Measurements from ENCODE around the gene MMP28.
"Not testable (repeated sequence)": the region's sequence is repeated elsewhere in the genome, so short reads cannot be mapped to it uniquely, and the experiment has no call there.

Gene MMP28

DNA sequence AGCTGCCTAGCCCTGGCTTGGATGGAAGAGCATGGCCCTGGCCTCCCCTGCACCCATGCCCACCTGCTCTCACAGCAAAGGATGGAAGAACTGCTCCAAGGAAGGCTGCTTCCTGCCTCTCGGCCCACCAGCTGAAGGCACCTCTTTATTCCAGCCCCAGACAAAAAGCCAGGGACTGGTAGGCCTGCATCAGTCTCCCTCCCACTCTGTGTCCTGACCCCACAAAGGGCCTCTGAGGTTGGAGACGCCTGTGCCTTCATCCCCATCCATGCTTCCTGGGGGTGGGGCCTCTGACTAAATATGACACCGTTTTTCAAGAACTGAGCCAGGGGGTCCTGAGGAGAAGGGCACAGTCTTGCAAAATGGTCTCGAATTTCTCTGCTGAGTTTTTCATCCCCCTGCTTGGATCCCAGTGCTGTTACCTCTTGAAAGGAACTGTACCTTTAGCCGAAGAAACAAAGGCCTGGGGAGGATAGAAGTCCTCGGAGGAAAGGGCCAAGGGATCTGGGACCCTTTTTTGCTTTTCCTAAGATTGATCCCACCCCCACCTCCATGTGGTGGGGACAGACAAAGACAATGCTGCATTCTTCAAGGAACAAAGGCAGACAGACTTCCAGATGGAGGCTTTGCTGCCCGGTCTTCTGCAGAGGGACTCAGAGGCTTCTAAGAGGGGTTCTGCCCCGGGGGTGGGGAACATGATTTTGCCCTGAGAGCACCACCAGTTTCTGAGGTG is 29.5 kb downstream of the MMP28 start:
- DNase-seq: no peak

DNA sequence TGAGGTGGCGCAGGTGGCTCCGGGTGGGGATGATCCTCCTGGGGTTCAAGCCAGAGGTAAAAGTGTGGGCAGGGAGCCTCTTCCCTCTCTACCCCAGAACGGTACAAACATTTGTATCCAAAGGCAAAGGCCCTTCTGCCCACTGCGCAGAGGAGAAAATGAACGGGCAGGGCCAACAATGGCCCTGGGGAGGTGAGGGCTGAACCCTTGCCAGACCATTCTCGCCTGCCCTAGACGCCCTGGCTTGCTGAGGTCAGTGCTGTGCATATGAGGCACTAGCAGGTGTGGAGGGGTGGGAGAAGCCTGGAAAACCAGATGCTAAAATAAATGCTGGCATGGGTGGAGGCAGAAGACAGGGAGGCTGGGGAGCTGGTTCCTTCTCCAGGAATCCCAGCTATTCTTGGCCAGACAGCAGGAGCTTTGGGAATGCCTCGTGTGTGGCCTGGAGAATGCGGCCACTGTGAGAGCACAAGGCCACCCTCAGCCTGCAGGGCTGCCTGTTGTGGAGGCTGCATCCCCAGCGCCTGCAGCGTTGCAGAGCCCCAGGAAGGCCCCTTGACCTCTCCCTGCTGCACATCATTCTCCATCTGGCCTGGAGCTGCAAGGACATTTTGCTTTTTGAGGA is 30.2 kb downstream of the MMP28 start:
- DNase-seq: no peak

DNA sequence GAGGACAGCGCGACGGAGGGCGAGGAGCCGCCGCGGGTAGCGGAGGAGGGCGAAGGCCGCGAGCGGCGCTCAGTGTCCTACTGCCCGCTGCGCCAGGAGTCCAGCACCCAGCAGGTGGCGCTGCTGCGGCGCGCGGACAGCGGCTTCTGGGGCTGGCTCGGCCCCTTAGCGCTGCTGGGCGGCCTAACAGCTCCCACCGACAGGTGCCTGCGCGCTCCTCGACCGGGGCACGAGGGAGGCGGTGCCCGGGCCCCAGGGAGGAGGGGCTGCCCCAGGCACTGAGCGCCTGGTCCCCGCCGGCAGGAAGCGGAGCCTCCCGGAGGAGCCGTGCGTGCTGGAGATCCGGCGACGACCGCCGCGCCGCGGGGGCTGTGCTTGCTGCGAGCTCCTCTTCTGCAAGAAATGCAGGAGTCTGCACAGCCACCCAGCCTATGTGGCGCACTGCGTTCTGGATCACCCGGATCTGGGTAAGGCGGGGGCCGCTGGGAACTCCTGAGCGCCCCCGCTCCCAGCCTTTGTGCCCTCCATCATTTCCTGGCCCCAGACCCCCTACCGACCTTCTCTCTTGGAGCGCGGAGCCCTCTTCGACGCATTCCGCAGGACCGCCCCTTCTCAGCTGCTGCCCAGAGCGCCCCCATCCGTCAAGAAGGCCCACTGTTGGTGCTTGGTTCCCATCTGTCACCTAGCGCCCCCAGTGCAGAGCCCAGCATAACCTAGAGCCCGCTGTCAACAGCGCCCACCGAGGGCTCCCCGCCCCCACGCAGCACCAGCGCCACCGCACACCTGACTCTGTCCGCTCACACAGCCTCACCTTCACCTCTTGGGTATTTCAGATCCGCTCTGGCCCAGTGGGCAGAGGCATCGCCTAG is 31.1 kb downstream of the MMP28 start:
- DNase-seq: peak; percentile 90

DNA sequence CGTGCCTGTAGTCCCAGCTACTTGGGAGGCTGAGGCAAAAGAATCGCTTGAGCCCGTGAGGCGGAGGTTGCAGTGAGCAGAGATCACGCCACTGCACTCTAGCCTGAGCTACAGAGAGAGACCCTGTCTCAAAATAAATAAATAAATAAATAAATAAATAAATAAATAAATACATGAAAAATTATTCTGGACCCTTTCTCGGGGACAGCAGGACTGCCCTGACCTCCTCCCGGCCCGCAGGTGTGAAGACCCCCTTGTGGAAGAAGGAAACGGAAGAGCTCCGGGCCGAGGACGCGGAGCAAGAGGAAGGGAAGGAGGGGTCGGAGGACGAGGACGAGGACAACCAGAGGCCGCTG is 31.7 kb downstream of the MMP28 start:
- no peak for DNase-seq

DNA sequence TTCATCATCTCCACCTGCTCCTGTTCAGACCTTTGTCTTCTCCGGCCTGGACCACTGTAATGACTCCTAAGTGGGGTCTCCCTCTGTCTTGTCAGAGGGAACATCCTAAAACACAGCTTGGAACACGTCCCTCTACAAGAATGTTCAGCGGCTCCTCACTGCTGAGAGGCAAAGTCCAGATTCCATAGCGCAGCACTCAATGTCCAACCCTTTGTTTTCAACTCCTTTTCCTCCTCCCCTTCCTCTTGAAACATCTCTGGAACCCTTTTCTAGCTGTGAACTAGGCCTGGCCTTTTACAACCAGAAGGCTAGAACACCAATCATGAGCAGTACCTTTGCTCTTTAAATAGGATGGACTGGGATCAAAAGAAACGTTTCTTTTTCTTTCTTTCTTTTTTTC is 33.8 kb downstream of the MMP28 start:
- no peak for DNase-seq

DNA sequence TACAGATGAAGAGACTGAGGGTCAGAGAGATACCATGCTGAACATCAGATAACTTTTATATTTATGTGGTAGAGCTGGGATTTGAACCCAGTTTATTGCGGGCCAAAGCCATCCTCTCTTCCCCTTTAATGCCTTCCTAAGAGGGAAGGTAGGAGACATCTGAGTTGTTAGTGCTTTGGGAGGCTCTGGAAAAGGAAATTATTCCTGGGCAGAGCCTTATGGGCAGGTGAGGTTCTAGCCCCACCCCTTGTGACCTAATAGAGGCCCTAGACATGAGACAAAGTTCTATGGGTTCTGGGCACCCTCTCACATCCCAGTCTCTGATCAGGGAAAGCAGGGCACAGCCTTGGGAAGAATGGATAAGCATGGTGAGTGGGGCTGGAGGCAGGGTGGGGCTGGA is 34.9 kb downstream of the MMP28 start, which contains the start of gene C17orf50:
C17orf50 (plus strand) TSS at position 301 of the 400 bp plus-strand sequence; CDS start at position 356, 55 bp downstream.
- DNase-seq: no peak

DNA sequence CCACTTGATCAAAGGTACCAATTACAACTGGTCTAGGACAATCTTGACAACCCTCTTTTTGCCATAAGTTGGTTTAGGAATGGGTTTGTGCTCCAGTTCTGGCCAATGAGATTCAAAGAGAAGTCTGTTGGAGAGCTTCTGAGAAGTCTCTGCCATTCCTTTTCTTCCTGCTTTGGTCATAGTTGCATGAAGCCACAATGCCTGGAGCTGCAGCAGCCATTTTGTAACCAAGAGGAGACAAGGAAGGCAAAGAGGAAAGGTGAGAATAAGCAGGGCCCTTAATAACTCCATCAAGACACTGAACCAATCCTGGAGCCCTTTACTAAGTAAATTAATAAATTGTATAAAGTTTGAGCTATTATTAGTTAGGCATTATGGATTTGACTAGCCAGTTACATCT is 38.2 kb downstream of the MMP28 start:
- no peak for DNase-seq

DNA sequence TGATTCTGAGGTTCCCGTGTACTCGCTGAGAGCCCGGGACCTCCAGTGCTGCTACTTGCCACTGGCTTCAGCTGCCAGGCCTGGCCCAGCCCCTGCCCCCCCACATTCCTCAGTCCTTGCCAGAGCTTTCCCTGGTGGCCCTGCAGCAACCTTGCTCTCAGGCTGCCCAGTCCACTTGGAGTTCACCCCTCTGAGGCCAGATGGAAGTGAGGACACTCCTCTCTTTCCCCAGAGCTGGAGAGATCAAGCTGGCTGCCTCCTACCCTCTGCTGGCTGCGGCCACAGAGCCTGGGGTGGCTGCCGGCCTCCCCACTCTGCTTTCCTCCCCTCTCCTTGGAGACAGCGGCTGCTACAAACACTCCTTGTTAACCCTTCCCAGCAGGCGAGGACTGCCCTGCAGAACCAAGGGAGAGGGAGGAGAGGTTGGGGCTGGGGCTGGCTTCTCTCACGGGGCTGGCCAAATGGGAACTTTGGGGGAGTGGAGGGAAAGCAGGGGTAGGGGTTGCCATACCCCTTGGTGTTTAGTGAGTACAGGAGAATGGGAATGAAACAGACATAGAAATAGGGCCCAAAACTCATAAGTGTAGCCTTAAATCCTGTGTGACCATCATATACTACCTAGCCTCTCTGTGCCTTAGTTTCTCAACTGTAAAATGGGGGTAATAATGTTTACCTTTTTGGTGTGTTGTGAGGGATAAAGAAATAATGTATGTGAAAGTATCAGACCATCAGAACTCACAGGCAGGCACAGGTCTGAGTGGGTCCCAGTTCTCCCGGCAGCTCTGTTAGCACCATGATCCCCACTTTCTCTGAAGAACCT is 42.3 kb downstream of the MMP28 start, which contains the start of gene GAS2L2:
GAS2L2 (minus strand) TSS at position 295 of the 820 bp plus-strand sequence. CDS start 389 bp downstream, outside the sequence.
- no peak for DNase-seq

DNA sequence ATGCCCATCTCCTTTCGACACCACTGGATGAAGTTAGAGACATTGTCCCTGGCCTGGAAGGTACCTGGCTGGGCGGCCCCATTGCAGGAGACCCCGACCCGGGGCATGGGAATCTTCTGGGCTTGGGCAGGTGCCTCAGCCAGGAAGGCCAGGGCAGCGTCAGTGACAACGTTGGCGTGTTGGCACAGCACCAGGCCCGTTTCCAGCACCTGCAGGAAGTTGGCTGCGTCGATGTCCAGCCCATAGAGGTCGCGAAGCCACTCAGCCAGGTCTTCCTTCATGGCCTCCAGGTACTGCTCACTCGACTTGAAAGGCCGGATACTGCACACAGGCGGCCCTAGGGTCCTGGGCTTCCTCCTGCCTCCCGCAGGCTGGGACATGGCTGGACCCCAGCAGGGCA is 43.0 kb downstream of the MMP28 start:
- no peak for DNase-seq

DNA sequence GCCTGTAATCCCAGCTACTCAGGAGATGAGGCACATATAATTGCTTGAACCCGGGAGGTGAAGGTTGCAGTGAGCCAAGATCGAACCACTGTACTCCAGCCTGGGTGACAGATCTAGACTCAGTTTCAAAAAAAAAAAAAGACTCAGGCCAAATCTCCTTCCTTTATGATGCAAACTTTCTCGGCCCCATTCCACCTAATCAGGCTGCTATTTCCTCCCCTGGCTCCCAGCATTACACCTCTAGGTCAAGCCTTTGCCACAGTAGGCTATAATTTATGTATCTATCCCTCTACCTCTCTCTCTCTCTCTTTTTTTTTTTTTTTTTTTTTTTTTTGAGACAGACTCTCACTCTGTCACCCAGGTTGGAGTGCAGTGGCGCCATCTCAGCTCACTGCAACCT is 43.9 kb downstream of the MMP28 start:
- DNase-seq: not testable (repeated sequence)

DNA sequence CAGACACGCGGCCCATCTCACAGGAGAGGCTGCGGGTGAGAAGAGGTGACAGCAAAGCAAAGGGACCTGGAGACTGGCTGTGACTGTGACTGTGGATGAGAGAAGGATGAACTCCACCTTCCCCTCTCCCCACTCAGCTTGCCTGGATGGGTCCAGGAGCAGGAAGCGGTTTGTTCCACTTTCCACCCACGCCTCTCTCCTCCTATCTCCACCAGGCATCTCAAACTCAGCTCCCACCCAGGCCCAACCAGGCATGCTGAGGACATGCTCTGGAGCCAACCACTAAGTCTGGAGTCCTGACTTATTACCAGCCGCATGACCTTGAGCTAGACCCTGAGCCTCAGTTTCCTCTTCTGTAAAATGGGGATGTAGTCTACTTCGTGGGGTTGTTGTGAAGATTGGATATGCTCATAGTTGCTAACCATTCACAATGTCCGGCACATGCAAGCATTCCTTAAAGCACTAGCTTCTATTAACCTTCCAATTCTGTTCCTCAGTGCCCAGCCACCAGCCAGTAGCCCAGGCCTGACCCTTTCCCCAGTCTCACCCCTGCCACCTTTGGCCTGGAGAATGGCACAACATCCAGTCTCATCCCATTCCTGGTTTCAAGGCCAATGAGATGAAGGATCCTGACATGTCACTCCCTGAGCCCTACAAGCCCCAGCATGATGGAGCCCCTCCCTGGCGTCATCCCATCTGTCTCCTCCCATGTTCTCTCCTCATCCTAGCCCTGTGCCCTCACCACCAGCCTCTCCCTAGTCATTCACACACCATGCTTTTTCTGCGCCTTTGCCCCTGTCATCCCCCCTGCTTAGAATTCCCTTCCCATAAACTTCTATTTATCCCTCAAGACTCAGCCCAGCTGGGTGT is 44.7 kb downstream of the MMP28 start:
- DNase-seq: no peak

DNA sequence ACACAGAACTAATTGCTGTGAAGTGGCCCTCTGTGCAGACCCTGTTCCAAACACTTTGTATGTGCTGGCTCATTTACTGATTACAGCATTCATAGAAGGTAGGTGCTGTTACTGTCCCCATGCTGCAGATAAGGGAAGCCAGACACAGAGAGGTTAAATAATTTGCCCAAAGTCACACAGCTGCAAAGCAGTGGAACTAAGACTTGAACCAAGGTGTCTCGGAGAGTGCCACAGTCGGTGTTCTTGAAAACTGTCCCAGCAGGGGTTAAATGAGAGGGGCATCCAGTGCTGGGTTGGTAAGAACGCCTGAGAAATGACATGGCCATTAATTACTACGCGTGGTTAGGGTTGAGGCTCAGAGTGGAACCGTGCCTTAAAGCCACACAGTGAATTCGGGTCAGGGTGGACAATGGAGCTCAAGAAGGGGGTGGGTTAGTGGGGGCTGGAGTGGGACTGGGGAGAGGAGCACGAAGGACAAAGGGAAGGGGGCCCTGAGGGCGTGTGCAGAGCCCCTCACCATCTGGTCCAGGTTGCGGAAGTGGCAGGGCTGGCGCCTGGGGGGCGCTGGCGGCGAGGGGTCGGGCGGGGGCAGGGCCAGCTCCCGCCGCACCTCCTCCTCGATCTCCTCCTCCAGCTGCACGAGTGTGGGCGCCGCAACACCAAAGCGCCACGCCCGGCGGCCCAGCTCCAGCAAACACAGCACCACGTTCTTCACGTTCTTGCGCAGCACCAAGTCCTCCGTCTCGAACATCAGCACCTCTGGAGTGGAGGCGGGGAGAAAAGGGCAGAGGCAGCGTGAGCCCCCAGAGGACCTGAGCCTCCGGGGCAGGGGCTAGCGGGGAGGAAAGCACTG is 45.7 kb downstream of the MMP28 start:
- DNase-seq: no peak

DNA sequence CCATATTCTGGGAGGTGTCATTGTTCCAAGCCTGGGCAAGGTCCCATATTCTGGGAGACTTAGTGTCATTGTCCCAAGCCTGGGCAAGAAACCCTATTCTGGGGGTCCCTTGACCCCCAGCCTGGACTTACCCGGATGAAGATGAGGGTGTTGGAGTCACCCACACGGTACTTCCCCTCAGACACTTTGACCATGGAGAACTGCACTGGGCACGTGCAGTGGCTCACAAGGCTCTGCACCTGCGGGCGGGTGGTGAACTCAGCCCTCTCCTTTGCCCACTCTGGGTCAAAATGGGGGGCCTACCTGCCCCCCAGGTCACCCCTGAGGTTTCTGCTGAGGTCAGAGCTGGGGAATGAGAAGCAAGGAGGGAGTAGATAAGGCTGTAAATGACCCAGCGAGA is 46.5 kb downstream of the MMP28 start:
- no peak for DNase-seq

DNA sequence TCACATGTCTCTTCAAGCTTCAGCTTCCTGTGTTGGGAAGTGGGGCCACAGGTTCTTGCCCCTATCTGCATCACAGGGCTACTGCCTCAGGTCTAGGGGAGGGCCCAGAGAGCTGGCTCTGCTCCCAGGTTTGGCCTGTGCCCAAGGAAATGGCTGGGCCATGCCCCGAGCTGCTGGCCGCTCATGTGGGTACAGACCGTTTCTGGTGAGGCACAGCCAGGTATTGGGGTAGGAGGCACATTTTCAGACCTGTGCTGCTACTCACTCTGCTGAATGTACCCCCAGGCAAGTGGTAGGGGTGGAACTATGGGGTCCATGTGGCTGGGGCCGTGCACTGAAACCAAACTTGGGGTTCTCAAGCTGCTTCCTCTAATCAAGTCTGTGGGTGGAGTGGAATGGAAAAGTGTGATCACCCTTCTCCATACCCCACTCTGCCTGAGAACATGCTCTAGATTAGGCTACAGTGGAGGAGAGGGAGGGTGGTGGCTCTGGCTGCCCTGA is 47.0 kb downstream of the MMP28 start:
- no peak for DNase-seq

DNA sequence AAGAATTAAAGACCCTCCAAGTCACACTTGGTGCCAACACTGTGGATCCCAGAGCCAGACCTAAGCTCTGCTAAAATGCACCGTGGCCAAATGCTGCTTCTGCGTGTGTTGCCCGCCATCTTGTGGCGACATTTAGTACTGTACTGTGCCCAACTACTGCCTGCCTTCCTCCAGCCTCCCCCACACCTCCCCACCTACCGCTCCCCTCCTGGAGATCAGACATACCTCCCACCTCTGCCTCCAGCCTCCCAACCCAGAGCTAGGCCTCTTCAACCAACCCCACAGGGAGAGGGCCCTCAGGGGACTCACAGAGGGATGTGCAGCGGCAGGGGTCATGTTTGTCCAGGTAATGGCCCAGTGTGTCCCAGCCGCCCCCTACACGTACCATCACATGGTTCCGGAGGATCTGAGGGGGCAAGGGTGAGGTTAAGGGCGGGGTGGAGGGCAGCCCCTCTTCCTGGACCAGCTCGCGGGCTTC is 47.9 kb downstream of the MMP28 start:
- DNase-seq: peak; percentile 79

DNA sequence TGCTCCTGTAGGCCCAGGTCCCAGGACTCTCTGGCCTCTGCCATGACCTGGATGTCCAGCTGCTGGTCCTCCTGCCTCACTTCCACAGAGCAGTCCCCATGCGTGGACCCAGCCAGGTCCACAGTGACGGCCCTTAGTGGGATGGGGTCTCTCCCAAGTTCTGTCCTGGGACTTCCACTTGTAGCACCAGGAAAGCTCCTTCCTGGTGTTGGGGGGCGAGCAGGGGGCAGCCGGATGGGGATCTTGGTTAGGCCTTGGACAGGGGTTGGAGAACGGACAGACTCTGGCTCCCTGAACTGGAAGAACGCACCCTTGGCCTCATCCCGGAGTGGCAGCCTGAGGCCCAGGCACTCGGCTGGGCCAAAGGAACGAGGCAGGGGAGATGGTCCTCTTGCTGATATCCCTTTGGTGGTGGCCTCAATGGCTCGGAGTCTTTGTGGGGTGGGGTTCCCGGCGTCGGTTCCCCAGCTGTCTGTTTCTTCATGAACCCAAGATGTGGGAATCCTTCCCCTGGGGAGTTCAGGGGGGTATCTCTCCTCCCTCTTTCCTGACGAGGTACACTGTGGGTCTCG is 49.6 kb downstream of the MMP28 start:
- no peak for DNase-seq

DNA sequence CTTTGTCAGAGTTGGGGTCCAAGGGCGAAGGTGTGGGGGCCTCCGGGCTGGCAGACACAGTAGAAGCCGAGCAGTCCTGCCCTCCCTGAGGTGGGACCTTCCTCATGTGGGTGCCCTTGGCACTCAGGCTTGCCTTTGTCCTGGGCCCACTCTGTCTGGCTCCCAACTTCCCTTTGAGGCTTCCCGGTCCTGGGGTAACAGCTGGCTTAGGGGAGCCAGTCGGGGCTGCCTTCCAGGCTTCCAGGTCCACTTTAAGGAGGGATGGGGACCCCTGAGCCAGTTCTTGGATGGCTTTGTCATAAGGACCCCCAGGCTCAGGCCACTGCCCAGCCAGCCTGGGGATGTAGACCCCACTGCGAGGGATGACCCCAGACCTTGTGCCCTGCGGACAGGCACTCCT is 50.2 kb downstream of the MMP28 start:
- no peak for DNase-seq

DNA sequence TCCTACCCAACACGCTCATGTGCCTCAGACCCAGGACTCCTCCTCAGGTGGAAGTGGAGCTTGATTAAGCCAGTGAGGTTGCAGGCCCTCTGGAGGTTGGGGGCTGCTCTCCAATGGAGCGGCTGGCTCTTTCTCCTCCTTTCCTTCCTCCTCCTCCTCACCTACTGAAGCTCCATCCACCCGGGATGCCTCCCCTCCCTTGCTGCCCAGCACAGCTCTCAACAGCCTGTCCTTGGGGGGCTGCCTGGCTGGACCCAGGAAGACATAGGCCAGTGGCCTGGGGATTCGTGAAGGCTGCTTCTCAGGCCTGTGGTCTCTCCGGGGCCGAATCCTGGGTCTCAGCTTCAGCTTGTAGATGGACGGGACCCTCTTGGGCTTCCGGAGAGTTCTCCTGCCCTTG is 50.6 kb downstream of the MMP28 start:
- no peak for DNase-seq

DNA sequence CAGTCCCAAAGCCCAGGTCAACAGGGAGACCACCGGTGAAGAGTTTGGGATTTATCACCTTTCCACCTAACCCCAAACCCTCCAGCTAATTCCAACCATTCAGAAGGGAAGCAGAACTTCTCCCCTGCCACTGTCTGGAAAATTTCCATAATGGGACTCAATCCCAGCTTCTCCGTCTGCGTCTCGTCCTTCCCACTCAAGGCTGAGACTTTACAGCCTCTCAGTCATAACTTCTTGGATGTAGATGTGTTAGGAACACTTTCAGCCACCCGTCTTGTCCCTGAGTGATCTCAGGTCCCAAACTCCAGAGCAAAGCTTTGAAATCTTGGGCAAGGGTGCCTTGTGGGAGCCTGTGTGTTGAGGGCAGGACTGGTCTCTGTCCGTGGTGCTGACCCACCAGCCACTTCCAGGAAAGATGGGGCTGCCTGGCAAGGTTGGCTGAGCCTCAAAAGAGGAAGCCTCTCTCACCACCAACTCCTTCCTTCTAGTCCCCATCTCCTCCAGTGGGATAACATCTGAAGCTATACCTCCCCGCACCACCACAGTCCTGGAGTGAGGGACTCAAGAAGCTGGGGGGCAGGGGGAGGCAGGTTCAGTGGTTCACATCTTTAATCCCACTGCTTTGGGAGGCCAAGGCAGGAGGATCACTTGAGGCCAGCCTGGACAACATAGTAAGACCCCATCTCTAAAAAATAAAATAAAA is 51.7 kb downstream of the MMP28 start:
- peak; percentile 47 for DNase-seq
